GM12864 (cell line): Measurements from ENCODE around the gene TPPP.

ENCODE experiments used
- DNase-seq: peaks from one replicate; pipeline ENCODE4 v3.0.0-alpha.2; 2011; ENCODE audit warnings: low read depth
- H3K4me3 ChIP-seq: 2 replicates; pipeline ENCODE4 v1.5.1; 2011; ENCODE audit warnings: mild to moderate bottlenecking, low read depth, low read length, control low read depth
- TF ChIP-seq, protein P1 (sequence below): IDR thresholded peaks from 2 replicates; pipeline ENCODE4 v1.5.1; 2011; ENCODE audit warnings: low read depth, mild to moderate bottlenecking, moderate library complexity, low read length, control low read depth, inconsistent platforms; ENCODE audit errors: missing control alignments

Gene TPPP

DNA sequence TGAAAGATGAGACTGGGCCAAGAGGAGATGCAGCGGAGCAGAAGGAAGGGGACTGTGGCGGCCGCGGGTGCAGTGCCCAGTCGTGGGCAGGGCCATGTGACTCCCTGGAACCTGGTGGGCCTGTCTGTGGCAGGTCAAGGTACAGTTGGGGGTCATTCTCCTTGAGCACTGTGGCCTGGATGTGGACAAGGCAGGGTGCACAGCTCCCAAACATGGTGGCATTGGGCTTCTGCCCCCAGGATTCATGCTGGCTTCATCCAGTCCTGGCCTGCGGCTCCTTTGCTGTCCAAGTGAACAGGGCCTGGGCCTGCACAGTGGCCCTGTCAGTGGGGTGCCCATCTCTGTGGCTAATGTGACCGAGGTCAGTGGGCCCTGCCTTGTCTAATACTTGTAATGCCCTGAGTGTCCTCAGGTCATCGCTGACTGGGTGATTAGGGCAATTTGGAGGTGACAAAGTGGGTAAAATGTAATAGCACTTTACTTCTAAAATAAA, 41.1 kb downstream of the TPPP start:
- no peak for DNase-seq
- no peak overlapping the region for H3K4me3 ChIP-seq
- TF ChIP-seq, protein P1, sequence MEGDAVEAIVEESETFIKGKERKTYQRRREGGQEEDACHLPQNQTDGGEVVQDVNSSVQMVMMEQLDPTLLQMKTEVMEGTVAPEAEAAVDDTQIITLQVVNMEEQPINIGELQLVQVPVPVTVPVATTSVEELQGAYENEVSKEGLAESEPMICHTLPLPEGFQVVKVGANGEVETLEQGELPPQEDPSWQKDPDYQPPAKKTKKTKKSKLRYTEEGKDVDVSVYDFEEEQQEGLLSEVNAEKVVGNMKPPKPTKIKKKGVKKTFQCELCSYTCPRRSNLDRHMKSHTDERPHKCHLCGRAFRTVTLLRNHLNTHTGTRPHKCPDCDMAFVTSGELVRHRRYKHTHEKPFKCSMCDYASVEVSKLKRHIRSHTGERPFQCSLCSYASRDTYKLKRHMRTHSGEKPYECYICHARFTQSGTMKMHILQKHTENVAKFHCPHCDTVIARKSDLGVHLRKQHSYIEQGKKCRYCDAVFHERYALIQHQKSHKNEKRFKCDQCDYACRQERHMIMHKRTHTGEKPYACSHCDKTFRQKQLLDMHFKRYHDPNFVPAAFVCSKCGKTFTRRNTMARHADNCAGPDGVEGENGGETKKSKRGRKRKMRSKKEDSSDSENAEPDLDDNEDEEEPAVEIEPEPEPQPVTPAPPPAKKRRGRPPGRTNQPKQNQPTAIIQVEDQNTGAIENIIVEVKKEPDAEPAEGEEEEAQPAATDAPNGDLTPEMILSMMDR, result no peak

DNA sequence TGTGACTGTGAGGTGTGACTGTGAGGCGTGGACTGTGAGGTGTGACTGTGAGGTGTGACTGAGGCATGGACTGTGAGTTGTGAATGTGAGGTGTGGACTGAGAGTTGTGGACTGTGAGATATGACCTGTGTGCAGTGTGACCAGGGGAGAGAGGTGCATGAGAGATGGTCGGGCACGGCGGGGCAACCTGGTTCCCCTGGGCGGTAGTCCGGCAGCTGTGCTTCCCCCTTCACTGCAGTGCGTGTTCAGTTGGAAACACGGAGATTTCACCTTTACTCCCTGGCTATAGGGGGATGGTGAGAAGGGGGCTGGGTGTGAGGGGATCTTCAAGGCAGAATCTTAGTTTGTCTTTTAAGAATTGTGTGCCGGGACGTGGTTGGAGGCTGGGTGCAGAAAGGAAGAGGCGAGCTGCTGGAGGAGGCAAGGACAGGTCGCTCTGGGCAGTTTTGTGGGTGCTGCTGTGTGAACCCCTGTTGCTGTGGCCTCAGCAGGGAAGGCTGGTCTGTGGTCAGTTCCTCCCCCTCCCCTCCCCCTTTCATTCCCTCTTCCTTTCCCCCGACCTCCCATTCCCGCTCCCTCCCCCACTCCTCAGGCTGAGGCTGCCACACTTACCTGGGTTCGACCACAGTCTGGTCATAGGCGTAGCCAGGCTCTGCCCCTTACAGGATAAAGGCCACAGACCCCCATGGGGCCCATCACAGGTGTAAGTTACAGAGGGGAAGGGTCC, 41.7 kb downstream of the TPPP start:
- DNase-seq, result no peak
- TF ChIP-seq, protein P1, result no peak
- H3K4me3 ChIP-seq, result no peak overlapping the region

DNA sequence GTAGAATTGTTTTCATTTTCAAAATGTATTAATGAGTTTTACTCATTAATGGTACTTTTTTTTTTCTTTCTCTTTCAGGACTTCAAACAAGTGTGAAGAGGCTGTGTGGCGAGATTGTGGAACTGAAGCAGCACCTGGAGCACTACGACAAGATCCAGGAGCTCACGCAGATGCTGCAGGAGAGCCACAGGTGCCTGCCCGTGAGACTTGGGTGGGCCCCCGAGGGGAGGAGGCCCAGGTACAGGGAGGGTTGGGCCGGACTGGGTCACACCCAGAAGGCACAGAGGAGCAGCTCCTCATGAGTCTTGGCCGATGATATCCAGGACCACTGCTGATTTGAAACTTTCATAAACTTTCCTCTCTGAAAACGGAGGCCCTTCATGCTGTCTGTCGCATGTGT, 45.4 kb downstream of the TPPP start:
- TF ChIP-seq, protein P1, result no peak
- no peak for DNase-seq
- no peak overlapping the region for H3K4me3 ChIP-seq

DNA sequence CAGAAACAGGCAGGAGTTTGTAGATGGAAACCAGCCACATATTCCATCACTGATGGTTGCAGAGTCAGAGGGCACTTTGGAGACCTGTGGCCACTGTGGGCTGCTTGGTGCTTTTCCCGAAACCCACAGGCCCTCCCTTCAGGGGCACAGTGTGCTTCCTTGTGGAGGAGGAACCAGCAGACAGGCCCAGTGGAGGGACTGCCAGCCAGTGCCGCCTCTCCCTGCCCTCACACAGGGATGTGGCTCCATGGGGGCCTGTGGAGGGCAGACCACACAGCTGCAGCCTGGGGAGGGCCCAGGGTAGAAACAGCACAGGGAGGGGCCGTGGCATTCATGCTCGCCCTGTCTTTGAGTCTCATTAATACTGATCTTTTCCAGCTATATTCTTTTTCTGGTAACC, 45.8 kb downstream of the TPPP start:
- no peak for DNase-seq
- TF ChIP-seq, protein P1, result no peak
- no peak overlapping the region for H3K4me3 ChIP-seq

DNA sequence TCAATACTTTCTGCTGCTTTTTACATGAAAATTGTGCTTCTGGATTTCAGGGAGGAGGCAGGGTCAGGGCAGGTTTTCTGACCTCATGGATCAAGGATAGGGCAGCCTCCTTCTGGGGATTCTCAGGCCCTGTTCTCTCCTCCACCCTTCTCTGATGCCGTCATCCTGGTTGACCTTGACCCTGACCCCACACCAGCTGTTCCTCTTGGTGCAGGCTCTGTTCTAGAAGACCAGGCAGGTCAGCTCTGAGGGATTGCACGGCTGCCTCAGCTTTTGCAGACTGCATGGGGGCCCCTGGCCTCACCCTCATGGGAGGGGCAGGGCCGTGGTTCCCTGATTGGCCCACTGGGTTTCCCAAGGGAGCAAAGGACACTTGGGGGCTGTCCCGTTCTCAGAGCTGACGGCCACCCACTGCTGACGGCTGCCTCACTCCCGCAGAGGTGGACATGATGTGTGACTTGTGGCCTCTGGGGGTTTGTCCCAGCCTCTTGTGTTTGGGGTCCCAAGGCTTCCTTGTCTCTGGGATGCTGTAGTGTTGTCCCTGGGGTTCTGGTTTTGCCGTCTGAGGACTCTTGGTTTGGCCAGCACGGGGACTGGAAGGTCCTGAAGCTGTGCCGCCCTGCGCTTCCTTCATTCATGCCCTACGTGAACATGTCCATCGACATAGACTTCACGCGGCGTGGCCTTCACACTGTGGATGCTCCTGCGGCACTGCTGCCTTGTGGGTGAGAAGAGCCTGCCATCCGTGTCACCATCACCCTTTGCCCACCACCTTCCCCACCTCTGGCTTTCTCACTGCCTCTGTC, 46.6 kb downstream of the TPPP start:
- DNase-seq, result no peak
- TF ChIP-seq, protein P1, result no peak
- no peak overlapping the region for H3K4me3 ChIP-seq

DNA sequence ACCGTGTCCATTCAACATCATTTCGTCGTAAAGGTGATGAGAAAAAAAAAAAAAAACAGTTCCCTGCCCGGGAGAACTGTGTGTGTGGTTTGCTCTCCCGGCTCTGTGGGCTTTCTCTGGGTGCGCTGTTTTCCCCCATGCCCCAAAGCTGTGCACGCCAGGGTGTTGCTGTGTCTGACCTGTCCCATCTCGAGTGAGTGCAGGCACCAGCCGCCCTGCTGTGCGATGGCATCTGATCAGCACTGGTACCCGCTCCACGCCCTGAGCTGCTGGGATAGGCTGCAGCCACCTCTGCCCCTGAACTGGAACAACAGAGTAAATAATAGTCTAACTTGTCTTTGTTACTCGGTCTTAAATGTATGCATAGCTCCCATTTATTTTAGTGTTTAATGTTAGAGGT, 47.7 kb downstream of the TPPP start:
- TF ChIP-seq, protein P1, result no peak

More for the DNA sequence above, 47.7 kb downstream of the TPPP start:
- no peak for DNase-seq
- H3K4me3 ChIP-seq, result no peak overlapping the region
